HepG2 (cell line): ENCODE measurements around the gene ME3. TPM values are rescaled to one million over a fixed set of nuclear protein-coding genes. Genes with fewer than 3 reads are reported as not detected.

Experiments
- ATAC-seq: fragments of 200-7000 bp; cut with Tn5 transposase; 3 replicates; pipeline ENCODE4 v1.9.1; 2020; ENCODE audit warnings: mild to moderate bottlenecking, moderate library complexity
- BruUV-seq: library from RNA; stranded (reverse); fragments of 400-500 nt; replicated peaks from 2 replicates; lab custom pipeline; 2021; lab: Mats Ljungman, UMichigan
- CTCF ChIA-PET: fragments of 300-600 bp; formaldehyde crosslinking; extraction: SDS; loops from one replicate; lab custom pipeline; 2021; ENCODE audit warnings: low total read pairs, inconsistent platforms, low intra/inter-chr PET ratio; lab: Yijun Ruan, JAX
- POLR2A ChIA-PET: fragments of 350-600 bp; sonication (Branson Sonifier 250); formaldehyde crosslinking; loops from one replicate; lab custom pipeline; 2020; ENCODE audit warnings: antibody characterized with exemption, inconsistent platforms; lab: Yijun Ruan, JAX
- DNase-seq: peaks from one replicate; pipeline ENCODE4 v3.0.0-alpha.2; 2015; ENCODE audit warnings: low spot score
- FAIRE-seq: peaks from 3 replicates; lab custom pipeline; 2011; peaks lifted over from hg19 to GRCh38; lab: Jason Lieb, UNC
- H2AFZ ChIP-seq: one replicate; pipeline ENCODE4 v1.6.1; 2011; ENCODE audit warnings: low read length, inconsistent platforms
- H3K27ac ChIP-seq: fragments of 300-600 bp; 3 replicates; pipeline ENCODE4 v1.8.0; 2011; ENCODE audit warnings: mixed run types, mild to moderate bottlenecking, mixed read lengths, low read length, inconsistent platforms; ENCODE audit not compliant: insufficient read depth; ENCODE audit errors: extremely low read length
- H3K27me3 ChIP-seq, 2 experiments: fragments of 200-600 bp in 1 of 2; 2 replicates in 1 of 2; 3 replicates in 1 of 2; pipeline versions ENCODE4 v1.6.0 to v1.8.0; 2011; ENCODE audit warnings: low read length in 2 of 2, mild to moderate bottlenecking in 2 of 2, moderate library complexity in 2 of 2, inconsistent platforms in 1 of 2; ENCODE audit not compliant: insufficient read depth in 2 of 2, control insufficient read depth in 1 of 2
- H3K36me3 ChIP-seq, 2 experiments: fragments of 200-600 bp in 1 of 2; replicated peaks in 1 of 2; 2 replicates in 1 of 2; 3 replicates in 1 of 2; pipeline versions ENCODE4 v1.5.1 to v1.8.0; 2011; ENCODE audit warnings: low read length in 2 of 2, inconsistent platforms in 1 of 2; ENCODE audit not compliant: insufficient read depth in 2 of 2, control insufficient read depth in 1 of 2
- H3K4me1 ChIP-seq: 2 replicates; pipeline ENCODE4 v1.5.1; 2012; ENCODE audit warnings: low read length, inconsistent platforms; ENCODE audit not compliant: insufficient read depth
- H3K4me2 ChIP-seq: 2 replicates; pipeline ENCODE4 v1.6.0; 2011; ENCODE audit warnings: low read depth, low read length, inconsistent platforms
- H3K4me3 ChIP-seq, 3 experiments: fragments of 200-600 bp in 1 of 3; sonication (generic), shearing (Covaris generic) in 1 of 3; replicated peaks in 1 of 3; 2 replicates each; pipeline ENCODE4 v1.5.1; 2011 to 2016; ENCODE audit warnings: low read length in 3 of 3, inconsistent platforms in 2 of 3, low read depth in 2 of 3, mild to moderate bottlenecking in 2 of 3, control low read depth in 1 of 3, mixed read lengths in 1 of 3; ENCODE audit not compliant: insufficient read depth in 1 of 3
- H3K79me2 ChIP-seq: one replicate; pipeline ENCODE4 v1.6.1; 2011; ENCODE audit warnings: low read length, inconsistent platforms; ENCODE audit not compliant: insufficient read depth
- H3K9ac ChIP-seq: 2 replicates; pipeline ENCODE4 v1.6.0; 2011; ENCODE audit warnings: mild to moderate bottlenecking, low read depth, low read length, inconsistent platforms; ENCODE audit not compliant: insufficient read depth
- H3K9me3 ChIP-seq: 2 replicates; pipeline ENCODE4 v1.5.1; 2012; ENCODE audit warnings: mild to moderate bottlenecking, low read length
- H4K20me1 ChIP-seq: 2 replicates; pipeline ENCODE4 v1.6.0; 2011; ENCODE audit warnings: inconsistent platforms, mild to moderate bottlenecking, low read length, moderate library complexity; ENCODE audit not compliant: insufficient read depth
- AGO2 ChIP-seq: fragments of 200-400 bp; formaldehyde crosslinking; optimal IDR thresholded peaks from 2 replicates; pipeline ENCODE3; 2017; ENCODE audit warnings: mild to moderate bottlenecking, low read depth, low read length, moderate library complexity
- MBD4 ChIP-seq: IDR thresholded peaks from 2 replicates; pipeline ENCODE4 v1.6.1; 2012; ENCODE audit warnings: low read length, inconsistent platforms, borderline replicate concordance
- SP2 ChIP-seq: sonication (generic); formaldehyde crosslinking; IDR thresholded peaks from 2 replicates; pipeline ENCODE4 v1.5.1; 2020; ENCODE audit warnings: mild to moderate bottlenecking, missing genetic modification reagents
- YEATS2 ChIP-seq: sonication (generic); formaldehyde crosslinking; IDR thresholded peaks from 2 replicates; pipeline ENCODE4 v1.4.0; 2020; ENCODE audit warnings: missing genetic modification reagents, borderline replicate concordance
- ZHX2 ChIP-seq, 2 experiments: sonication (generic) in 1 of 2; formaldehyde crosslinking in 1 of 2; IDR thresholded peaks; 2 replicates each; pipeline versions ENCODE4 v1.6.1 to v1.9.0; 2014 to 2022; ENCODE audit warnings: antibody characterized with exemption in 1 of 2, borderline replicate concordance in 1 of 2, inconsistent platforms in 1 of 2, low read depth in 1 of 2, missing genetic modification reagents in 1 of 2
- ZMYM4 ChIP-seq: sonication (generic); formaldehyde crosslinking; IDR thresholded peaks from 2 replicates; pipeline ENCODE4 v1.8.1; 2023; ENCODE audit warnings: mild to moderate bottlenecking, missing genetic modification reagents
- ZNF552 ChIP-seq: sonication (generic); formaldehyde crosslinking; IDR thresholded peaks from 2 replicates; pipeline ENCODE4 v1.9.0; 2022; ENCODE audit warnings: missing genetic modification reagents, mild to moderate bottlenecking, borderline replicate concordance
- ZNF891 ChIP-seq: sonication (generic); formaldehyde crosslinking; IDR thresholded peaks from 2 replicates; pipeline ENCODE4 v1.5.0; 2020; ENCODE audit warnings: mild to moderate bottlenecking, missing genetic modification reagents
- WGBS: methylation state at CpG from one replicate; pipeline ENCODE4 v1.1.6; 2017; ENCODE audit warnings: low lambda C conversion rate; 5-methylcytosine and 5-hydroxymethylcytosine counted together
- in situ Hi-C: cut with HindIII; loops from 2 replicates; pipeline ENCODE4 v1.10.0; 2017; ENCODE audit warnings: low pct_unique_long_range_greater_than_20kb; ENCODE audit not compliant: extremely low pct_ligation_motif_present
- intact Hi-C: fragments of 100-400 bp; cut with micrococcal nuclease; formaldehyde crosslinking; loops from one replicate; pipeline ENCODE4 v1.10.0; 2022; ENCODE audit not compliant: unreplicated experiment
- polyA plus RNA-seq, 8 experiments: library from polyadenylated mRNA; depleted of rRNA in 3 of 8; stranded (reverse) in 7 of 8; unstranded in 1 of 8; fragments of >200 nt; fragmentation: Illumina TruSeq in 4 of 8; extraction: Trizol in 4 of 8; gene quantifications; 2 replicates each; pipeline versions ENCODE4 v1.2.1 to v1.2.3, GENCODE V29; 2011 to 2016; ENCODE audit warnings: low read depth in 4 of 8, missing spikeins in 1 of 8, mixed read lengths in 1 of 8; ENCODE audit not compliant: insufficient read depth in 1 of 8
- total RNA-seq, 5 experiments: library from RNA; depleted of rRNA; stranded (reverse); fragments of >200 nt; fragmentation: Illumina TruSeq; extraction: Trizol; gene quantifications; 2 replicates each; pipeline ENCODE4 v1.2.3, GENCODE V29; 2016; ENCODE audit warnings: low read depth in 1 of 5
- TF ChIP-seq, protein P1 (sequence below): sonication (generic); formaldehyde crosslinking; IDR thresholded peaks from 2 replicates; pipeline ENCODE4 v1.4.0; 2020; ENCODE audit warnings: mild to moderate bottlenecking, missing genetic modification reagents

ME3 gene
- total and polyA plus RNA-seq, 2 of the 13 experiments (the other 11 are each of a cell fraction or from before 2014, with no cell fraction given) = not detected

GRCh38 chr11:86440843-86441242, 231.6 kb downstream of the ME3 start (continued):
- TF ChIP-seq, protein P1, sequence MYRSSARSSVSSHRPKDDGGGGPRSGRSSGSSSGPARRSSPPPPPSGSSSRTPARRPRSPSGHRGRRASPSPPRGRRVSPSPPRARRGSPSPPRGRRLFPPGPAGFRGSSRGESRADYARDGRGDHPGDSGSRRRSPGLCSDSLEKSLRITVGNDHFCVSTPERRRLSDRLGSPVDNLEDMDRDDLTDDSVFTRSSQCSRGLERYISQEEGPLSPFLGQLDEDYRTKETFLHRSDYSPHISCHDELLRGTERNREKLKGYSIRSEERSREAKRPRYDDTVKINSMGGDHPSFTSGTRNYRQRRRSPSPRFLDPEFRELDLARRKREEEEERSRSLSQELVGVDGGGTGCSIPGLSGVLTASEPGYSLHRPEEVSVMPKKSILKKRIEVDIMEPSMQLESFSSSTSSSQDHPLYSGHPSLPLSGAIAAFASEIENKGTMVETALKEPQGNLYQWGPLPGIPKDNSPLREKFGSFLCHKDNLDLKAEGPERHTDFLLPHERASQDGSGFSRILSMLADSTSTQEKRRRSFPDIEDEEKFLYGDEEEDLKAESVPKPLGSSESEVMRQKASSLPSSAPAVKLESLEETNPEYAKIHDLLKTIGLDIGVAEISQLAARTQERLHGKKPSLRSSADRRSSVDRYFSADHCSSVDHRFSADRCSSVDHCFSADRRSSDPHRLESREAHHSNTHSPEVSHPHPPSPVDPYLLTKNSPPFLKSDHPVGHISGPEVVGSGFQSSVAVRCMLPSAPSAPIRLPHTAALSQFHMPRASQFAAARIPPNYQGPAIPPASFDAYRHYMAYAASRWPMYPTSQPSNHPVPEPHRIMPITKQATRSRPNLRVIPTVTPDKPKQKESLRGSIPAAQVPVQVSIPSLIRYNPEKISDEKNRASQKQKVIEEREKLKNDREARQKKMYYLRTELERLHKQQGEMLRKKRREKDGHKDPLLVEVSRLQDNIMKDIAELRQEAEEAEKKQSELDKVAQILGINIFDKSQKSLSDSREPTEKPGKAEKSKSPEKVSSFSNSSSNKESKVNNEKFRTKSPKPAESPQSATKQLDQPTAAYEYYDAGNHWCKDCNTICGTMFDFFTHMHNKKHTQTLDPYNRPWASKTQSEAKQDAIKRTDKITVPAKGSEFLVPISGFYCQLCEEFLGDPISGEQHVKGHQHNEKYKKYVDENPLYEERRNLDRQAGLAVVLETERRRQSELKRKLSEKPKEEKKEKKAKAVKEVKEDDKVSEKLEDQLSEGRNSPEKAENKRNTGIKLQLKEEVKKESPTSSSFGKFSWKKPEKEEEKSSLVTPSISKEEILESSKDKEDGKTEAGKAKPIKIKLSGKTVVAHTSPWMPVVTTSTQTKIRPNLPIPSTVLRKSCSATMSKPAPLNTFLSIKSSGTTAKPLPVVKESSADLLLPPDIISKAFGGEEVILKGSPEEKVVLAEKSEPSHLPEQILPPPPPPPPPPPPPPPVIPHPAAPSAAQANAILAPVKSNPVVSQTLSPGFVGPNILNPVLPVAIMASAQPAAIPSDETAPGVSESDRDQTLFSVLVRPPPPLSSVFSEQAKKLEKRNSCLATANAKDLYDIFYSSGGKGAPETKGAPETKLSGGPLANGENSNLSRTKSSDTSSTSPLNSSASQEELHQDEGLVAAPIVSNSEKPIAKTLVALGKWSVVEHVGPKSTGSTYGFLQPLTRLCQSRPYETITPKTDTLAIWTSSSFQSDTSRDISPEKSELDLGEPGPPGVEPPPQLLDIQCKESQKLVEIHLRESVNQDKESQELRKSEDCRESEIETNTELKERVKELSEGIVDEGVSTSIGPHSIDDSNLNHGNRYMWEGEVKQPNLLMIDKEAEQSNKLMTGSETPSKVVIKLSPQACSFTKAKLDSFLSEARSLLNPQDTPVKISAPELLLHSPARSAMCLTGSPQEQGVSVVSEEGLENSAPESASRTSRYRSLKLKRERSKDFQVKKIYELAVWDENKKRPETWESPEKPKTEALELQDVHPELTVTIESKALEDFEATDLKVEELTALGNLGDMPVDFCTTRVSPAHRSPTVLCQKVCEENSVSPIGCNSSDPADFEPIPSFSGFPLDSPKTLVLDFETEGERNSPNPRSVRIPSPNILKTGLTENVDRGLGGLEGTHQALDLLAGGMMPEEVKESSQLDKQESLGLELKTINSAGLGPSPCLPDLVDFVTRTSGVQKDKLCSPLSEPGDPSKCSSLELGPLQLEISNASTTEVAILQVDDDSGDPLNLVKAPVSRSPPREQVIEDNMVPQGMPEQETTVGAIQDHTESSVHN (CRISPR knock-in tag) = no peak
- no peak for TF ChIP-seq ZMYM4

DNA sequence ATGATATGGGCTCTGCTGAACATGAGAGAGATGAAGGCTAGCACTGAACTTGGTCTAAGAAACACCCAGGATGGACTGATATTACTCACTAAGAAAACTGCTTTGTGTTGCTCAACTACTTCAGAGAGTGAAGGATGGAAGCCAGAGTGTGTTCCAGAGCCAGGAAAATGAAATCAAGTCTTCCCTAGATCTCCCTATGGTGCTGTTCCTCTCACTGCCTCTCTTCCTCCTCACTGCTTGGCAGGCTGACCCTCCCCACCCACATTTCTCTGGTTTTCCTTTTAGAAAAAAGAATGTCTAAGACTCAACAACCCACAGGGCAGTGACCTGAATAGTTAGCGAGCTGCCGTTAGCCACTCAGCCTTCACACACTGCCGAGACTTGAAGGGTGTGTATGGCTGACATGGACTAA, 232.1 kb downstream of the ME3 start:
- Histone ChIP-seq H3K4me3 (no peak overlapping the region), H4K20me1 (no peaks in the 10 kb centered on the region), H3K36me3 (no peaks in the 10 kb centered on the region), H2AFZ (no peak overlapping the region), H3K9ac (no peak overlapping the region), H3K4me1 (no peaks in the 10 kb centered on the region), H3K27ac (no peak overlapping the region), H3K27me3 (no peaks in the 10 kb centered on the region), H3K79me2 (no peaks in the 10 kb centered on the region), H3K4me2 (no peak overlapping the region), H3K9me3 (no peaks in the 10 kb centered on the region)
- in situ Hi-C loops = no loop called here
- intact Hi-C loops = no loop called here
- no peak for ATAC-seq
- BruUV-seq = no TSS peak
- CTCF ChIA-PET = no interaction called here
- no peak for FAIRE-seq
- DNase-seq = no peak
- POLR2A ChIA-PET = no interaction called here
- 34% methylated on average over 3 of the region's 3 CpGs for WGBS
- no peak for TF ChIP-seq AGO2
- no peak for TF ChIP-seq YEATS2 (CRISPR knock-in tag)
- no peak for TF ChIP-seq SP2 (CRISPR knock-in tag)
- no peak for TF ChIP-seq ZNF891 (CRISPR knock-in tag)
- TF ChIP-seq ZHX2 (IDR thresholded peaks at IDR 0.05; ENCODE audit: low read depth) = no peak
- TF ChIP-seq ZHX2 (CRISPR knock-in tag; IDR thresholded peaks at IDR 0.05; ENCODE audit: borderline replicate concordance) = no peak
- no peak for TF ChIP-seq MBD4
- no peak for TF ChIP-seq ZNF552 (CRISPR knock-in tag)
